Gastrocnemius medialis (tissue), 4 donors: ENCODE data around the gene ABR.

Experiments
- CTCF ChIP-seq, 5 experiments: fragments of 450-650 bp in 3 of 5; fragments of 200-600 bp in 2 of 5; sonication (generic) in 2 of 5; IDR thresholded peaks in 4 of 5; conservative IDR thresholded peaks in 1 of 5; 1 replicate in 4 of 5; 2 replicates in 1 of 5; pipeline ENCODE4 v1.5.1; 2016 to 2019; ENCODE audit warnings: antibody characterized with exemption in 5 of 5, mild to moderate bottlenecking in 3 of 5, moderate library complexity in 3 of 5
- POLR2A ChIP-seq, 2 donors: fragments of 450-650 bp; IDR thresholded peaks; one replicate each; pipeline ENCODE4 v1.6.1; 2017; ENCODE audit warnings: antibody characterized with exemption in 2 of 2, mild to moderate bottlenecking in 2 of 2, moderate library complexity in 2 of 2

GRCh38 chr17:1094591-1094990 lies 85.2 kb downstream of the ABR start:
- TF ChIP-seq CTCF (IDR thresholded peaks at IDR 0.05 in 4 of 5, conservative IDR thresholded peaks at IDR 0.05 in 1 of 5), result no peak
- no peak for TF ChIP-seq POLR2A (IDR thresholded peaks at IDR 0.05)
